OCI-LY3 (cell line): Measurements from ENCODE around the gene TMEM51.

ENCODE experiments used
- CTCF ChIP-seq: fragments of 200-600, 300-600 bp; sonication (generic); IDR thresholded peaks from 2 replicates; pipeline ENCODE4 v1.5.1; 2014; ENCODE audit warnings: antibody characterized with exemption, low read length, low read depth
- EZH2phosphoT487 ChIP-seq: fragments of 200-600 bp; shearing (Covaris generic); IDR thresholded peaks from 2 replicates; pipeline ENCODE4 v1.6.1; 2018; ENCODE audit warnings: antibody characterized with exemption, mixed run types, low read depth

- TF ChIP-seq EZH2phosphoT487 (no peak), CTCF (no peak)
Observed at GRCh38 chr1:15189692-15190370, 36.3 kb downstream of the TMEM51 start.
